Keratinocyte (primary cell): Measurements from ENCODE around the gene ZNF316.

Source experiments
- CTCF ChIP-seq, 3 experiments: IDR thresholded peaks in 1 of 3; conservative IDR thresholded peaks in 1 of 3; optimal IDR thresholded peaks in 1 of 3; 2 replicates in 2 of 3; 3 replicates in 1 of 3; pipeline versions ENCODE3 to v1.5.1; 2011; ENCODE audit warnings: low read length in 3 of 3, mild to moderate bottlenecking in 3 of 3, moderate library complexity in 2 of 3, control low read depth in 1 of 3, inconsistent platforms in 1 of 3; ENCODE audit not compliant: insufficient read depth in 2 of 3; ENCODE audit errors: extremely low read depth in 1 of 3
- EZH2 ChIP-seq: IDR thresholded peaks from one replicate; pipeline ENCODE4 v1.6.1; 2012; ENCODE audit warnings: inconsistent platforms, mild to moderate bottlenecking, low read length, moderate library complexity

- no peak for TF ChIP-seq EZH2
- no peak for TF ChIP-seq CTCF (optimal IDR thresholded peaks at IDR 0.05 in 1 of 3, IDR thresholded peaks at IDR 0.05 in 1 of 3, conservative IDR thresholded peaks at IDR 0.05 in 1 of 3; ENCODE audit: extremely low read depth in 1 of 3, insufficient read depth in 2 of 3, low read length in 3 of 3)
These were observed 15.7 kb upstream of the ZNF316 start for GRCh38 chr7:6621195-6622133.
